Inflammatory macrophage treated with lipopolysaccharide for 4 hours (primary cell): ENCODE results near the gene PPARA.
A peak's percentile ranks its signal among the peaks of the same experiment; 100 is the strongest.

Experiments
- DNase-seq: peaks from one replicate; pipeline ENCODE4 v3.0.0-alpha.2; 2020

The PPARA gene

DNA sequence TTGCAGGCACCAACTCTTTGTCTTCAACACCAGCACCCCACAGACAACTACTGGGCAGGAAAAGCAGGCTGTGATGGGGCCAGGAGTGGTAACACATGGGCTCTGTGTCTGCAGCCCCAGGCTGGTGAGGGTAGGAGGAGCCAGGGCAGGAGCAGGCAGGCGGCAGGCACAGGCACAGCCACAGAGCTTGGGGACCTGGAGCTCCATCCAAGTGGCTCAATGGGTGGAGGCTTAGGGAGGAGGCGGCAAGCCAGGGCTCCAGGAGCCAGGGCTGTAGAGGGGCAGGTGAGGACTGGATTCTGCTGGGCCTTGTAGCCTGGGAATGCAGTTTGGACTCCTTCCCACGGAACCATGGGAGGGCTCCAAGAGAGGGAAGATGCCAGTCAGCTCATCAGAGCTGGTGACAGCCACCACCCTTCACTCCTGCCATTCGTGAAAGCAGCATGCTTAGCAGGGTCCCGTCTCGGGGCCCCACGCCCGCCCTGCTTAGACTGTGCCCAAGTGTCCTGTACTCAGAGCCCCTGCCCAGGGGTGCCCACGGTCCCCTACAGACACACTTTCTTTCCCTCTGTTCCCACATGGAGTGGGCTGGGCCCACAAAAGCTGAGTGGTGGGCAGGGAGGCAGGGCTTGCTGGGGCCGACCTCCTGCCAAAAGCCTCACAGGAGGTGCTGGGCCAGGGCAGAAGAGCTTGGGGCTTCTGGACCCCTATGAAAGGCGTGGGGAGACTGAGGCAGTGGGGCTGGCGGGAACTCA, 129.9 kb downstream of the PPARA start:
- no peak for DNase-seq

DNA sequence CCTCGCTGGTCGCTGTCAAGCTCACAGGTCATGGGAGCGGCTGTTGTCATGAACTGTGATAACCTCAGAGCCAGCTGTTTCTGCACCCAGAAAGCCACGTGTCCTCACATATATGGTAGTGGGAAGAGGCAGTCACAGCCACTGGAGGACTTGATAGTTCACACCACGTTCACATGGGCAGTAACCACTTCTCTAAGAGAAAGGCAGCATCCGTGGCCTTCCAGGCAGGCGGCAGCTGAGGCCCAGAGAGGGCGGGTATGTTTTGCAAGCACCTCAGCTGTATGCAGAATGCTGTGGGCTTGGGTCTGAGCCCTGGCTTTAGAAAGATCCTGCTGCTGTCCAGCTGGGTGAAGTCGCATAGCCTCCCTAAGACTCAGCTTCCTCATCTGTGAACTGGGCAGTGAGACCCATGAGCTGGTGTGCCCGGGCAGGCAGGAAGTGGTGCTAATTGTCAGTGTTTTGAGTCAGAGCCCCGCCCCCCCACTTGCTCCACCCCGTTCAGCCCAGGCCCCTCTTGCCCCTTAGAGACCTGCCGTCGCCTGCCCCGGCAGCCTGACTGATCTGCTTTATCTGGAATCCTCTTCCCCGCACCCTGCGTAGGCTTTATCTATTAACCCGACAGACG, 130.8 kb downstream of the PPARA start:
- no peak for DNase-seq

DNA sequence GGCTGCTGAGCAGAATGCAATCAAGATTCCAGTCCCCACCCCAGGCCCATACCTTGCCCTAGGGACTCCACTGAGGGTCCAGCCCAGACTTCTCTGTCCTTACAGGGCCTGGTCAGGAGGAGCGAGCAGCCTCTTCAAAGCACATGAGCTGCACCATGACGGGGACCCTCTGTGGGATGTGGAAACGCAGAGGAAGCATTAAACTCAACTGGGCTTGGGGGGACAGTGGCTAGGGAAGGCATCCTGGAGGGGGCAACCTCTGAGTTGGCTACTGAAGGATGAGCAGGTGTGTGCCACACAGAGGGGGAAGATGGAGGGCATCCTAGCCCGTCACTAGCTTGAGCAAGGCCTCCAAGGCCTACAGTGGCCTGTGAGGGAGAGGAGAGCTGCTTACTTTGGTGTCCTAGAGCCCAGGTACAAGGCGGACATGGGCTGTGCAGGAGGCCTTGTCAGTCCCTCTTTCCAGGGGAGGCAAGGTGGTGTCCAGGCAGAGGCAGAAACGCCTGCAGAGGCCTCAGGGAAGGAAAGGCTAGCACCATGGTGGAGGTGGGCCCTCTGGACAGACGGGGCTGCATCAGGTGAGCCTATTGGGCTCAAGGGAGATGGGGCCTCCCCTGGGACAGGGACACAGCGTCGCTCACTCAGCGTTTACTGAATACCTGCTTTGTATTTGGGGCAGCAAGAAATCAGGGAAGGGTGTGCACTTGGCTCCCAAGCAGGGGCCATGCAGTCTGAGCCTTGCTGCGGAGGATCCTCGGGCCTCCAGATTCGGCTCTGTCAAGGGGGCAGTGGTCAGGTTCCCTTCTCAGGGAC, 131.7 kb downstream of the PPARA start:
- no peak for DNase-seq

DNA sequence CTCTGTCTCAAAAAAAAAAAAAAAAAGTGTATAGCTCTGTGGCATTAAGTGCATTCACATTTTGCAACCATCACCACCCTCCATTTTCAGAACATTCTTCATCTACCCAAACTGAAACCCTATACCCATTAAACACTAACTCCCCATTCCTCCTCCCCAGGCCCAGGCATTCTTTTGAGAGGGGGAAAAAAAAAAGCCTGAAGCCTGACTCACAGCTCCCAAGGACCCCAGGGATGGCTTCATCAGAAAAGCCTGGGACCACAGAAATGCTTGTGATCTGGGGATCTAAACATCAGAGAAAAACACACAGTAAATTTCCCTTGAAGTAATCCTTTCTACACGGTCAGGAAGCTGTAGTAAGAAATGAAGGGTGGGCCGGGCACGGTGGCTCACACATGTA, 135.7 kb downstream of the PPARA start:
- no peak for DNase-seq

DNA sequence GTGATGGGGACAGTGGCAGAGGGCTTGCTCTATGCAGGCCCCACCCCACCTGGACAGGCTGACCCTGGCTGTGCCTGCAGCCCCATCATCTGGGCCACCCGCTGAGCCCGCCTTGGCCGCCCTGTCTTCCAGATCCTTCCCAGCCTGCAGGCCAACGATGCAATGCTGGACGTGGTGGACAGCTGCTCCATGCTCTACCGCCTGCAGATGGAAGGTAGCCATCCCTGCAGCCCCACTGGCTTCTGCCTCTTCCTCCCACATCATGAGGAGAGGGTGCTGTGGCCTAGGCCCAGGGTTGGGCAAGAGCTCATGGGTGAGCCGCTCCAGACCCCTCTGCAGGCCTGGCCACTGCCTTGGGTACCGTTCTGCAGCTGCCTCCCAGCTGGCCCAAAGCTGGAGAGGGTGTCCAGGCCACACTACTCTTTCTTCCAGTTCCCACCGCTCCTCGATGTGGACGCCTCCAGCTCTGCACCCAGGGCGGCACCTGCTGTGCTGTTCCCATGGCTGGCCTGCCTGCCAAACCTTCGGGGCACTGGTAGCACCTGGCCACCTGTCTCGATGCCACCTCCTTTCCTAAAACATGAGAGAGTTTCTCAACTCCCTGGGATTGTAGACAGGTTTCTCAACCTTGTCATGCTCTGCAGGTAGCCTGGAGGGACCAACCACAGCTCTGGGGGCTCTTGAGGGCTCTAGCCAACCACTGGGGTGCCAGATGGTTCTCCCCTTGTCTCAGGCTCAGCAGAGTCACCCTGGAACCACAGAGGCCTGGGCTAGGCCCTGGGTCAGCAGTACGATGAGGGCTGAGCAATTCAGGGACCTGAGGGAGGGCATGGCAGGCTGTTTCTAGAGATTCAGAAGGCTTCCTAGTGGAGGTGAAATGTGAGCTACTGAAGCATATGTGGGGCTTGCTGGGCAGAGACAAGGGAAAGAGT, 136.9 kb downstream of the PPARA start:
- DNase-seq: no peak

DNA sequence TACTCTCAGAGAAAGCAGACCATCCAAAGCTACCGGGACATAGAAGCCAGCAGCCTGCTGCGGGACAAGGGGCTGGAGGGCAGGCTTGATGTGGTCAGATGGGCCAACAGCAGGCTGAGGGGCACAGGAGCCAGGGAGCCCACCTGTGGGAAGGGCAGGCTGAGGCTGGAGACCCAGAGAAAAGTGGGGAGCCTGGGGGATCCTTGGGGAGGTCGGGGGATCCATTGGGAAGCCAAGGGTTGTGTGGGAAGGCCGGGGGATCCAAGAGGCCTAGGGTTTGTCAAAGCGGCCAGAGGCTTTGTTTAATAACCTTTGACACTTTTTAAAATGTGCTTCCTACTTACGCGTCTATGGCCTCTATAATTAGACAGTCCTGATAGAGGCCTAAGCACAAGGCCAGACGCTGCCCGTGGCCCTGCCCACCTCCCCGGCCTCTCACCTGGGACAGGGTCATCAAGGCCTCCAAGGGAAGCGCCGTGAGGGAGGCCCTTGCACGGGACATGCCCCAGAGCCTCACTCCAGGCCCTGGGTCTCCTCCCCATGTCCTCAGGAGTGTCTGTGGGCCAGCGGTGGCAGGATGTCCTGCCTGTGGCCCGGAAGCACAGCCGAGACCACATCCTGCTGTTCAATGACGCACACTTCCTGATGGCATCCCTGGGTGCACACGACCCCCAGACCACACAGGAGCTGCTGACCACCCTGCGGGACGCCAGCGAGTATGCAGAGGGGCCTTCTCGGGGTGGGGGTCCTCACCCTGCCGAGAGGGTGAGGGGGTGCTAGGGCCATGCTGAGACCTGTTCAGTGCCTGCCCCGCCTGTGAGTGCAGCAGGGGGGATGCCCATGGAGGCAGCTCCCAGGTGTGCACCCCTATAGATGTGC, 137.8 kb downstream of the PPARA start:
- DNase-seq: peak; percentile 16

DNA sequence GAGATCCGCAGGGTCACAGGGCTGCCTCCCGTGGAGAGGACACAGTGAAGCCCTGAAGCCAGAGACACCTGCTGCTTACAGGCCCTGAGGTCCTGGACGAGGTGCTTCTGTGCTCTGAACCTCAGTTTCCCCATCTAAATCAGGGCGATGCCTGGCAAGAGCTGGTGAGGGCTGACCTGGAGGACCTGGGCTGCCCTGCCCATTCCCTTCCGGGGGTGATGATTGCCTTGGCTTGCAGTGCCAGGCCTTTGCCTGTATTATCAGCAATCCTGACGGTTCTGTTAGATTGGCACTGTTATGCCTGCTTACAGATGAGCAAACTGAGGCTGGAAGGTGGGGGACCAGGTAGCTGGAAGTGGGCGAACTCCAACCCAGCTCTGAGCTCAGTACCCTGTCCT, 138.5 kb downstream of the PPARA start:
- DNase-seq: no peak

DNA sequence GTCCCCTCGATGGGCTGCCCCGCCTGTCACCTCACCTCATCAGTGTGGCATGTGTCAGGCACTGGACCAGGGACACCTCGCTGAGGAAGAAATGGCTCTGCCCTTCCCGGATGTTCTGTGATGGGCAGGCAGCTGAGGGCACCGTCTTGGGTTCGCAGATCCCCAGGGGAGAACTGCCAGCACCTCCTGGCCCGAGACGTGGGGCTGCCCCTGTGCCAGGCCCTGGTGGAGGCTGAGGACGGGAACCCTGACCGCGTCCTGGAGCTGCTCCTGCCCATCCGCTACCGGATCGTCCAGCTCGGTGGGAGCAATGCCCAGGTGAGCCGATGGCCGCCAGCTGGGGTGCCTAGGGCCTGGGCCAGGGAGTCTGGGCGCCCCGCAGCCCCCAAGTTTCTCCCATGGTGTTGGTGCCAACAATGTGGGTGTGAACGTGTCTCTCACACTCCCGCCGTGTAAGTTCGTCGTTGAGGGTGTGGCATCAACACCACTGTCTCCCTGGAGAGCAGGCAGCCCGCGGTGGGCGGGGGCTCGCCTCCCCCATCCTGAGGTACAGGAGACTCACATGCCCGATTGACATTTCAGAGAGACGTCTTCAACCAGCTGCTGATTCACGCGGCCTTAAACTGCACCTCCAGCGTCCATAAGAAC, 139.0 kb downstream of the PPARA start:
- no peak for DNase-seq

DNA sequence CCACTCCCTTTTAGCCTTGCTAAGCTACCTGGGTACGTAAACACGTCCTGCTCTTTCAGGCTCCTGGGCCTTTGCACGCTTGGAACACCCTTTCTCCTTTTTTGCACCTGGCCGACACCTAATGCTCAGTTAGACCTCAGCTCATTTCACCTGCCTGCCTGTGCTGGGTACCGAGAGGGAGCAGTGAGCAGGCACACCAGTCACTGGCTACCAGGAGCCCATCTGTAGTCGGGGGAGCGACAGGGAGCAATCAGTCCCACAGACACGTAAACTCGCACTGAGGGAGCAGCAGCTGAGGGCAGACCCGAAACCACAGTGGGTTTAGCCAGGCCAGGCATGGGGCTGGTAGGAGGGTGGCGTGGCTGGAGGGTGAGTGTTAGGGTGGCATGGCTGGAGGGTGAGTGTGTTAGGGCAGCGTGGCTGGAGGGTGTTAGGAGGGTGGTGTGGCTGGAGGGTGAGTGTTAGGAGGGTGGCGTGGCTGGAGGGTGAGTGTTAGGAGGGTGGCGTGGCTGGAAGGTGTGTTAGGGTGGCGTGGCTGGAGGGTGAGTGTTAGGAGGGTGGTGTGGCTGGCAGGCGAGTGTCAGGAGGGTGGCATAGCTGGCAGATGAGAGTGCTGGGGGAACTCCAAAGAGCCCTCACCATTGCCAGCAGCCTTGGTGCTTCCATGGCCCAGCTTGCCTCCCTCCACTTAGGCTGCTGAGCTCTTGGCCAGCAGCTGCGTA, 140.0 kb downstream of the PPARA start:
- DNase-seq: no peak

DNA sequence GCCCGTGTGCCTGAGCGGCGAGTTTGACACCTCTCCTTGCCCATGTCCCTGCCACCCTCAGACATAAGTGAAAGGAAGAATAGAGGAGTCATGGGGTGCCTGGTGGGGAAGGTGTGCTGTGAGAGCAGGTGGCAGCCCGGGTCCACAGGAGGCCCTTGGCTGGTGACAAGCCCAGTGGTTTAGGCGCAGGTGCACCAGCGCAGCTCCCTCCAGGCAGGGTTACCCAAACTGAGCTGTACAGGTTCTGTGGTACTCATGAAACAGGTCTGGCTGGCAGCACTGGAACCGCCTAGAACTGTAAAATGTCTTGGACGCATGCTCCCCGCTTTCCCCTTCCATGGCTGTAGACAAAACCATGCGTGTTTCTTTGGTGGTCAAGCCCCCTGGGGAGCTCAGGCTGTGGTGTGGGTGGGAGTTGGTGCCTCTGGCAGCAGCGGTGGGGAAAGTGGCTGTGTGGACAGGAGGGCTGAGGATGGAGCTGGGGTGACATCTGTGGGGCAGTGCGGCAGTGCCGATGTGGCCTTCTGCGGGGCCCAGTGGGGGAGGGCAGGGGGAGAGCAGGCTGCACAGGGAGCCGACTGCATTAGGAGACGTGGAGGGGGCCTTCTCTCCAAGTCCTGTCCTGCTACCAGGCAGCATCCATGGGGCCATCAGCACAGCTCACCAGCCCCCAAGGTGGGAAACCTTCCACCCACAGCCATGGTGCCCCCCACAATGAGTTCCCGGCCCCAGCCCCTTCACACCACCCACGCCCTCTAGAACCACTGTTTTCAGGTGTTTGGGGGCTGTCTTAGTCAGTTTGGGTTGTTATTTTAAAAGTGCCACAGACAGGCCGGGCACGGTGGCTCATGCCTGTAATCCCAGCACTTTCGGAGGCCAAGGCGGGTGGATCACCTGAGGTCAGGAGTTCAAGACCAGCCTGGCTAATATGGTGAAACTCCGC, 140.8 kb downstream of the PPARA start:
- no peak for DNase-seq

DNA sequence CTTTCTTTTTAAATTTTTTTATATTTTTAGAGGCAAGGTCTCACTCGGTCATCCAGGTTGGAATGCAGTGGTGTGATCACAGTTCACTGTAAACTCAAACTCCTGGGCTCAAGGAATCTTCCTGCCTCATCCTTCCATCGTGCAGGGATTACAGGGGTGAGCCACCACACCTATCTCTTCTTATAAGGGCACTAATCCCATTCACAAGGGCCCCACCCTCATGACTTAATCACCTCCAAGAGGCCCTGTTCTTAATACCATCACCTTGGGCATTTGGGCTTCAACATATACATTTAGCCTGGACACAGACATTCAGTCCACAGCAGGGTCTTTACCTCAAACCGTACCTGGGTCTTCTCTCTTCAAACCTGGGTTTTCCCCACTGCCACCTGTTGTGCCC, 141.8 kb downstream of the PPARA start:
- no peak for DNase-seq

DNA sequence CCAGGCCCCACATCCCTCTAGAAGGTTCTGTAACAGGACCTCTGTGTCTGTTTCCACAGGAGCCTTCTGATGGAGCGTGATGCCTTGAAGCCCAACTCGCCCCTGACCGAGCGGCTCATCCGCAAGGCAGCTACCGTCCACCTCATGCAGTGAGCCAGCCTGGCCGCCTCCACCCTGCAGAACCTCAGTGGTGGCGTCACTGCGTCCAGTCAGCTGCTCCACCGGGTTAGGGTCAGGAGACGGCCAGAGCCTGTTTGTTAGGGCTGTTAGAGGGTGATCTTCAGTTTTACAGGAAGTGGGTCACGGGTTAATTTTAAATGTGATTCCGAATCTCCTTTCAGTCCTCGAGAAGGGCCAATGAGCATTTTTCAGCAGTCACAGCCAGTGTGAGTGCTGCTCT, 142.4 kb downstream of the PPARA start:
- peak; percentile 53 for DNase-seq
